GM19099 (cell line): Measurements from ENCODE around the gene IBTK.

Experiments used
- POLR2A ChIP-seq: IDR thresholded peaks from 3 replicates; pipeline ENCODE4 v1.6.1; 2011; ENCODE audit warnings: low read depth; ENCODE audit not compliant: insufficient read length; ENCODE audit errors: extremely low read depth

Gene IBTK

GRCh38 chr6:82248273-82248735, 760 bp upstream of the IBTK start:
- no peak for TF ChIP-seq POLR2A

- no peak for TF ChIP-seq POLR2A
These were observed 591 bp downstream of the IBTK start for GRCh38 chr6:82246802-82247504.

- no peak for TF ChIP-seq POLR2A
These were observed 1.2 kb downstream of the IBTK start for GRCh38 chr6:82246370-82246769.

- no peak for TF ChIP-seq POLR2A
These were observed 2.2 kb downstream of the IBTK start for GRCh38 chr6:82245376-82245775.

- TF ChIP-seq POLR2A, result no peak
These were observed 3.7 kb downstream of the IBTK start for GRCh38 chr6:82243884-82244283.

GRCh38 chr6:82240186-82240585, 7.4 kb downstream of the IBTK start:
- TF ChIP-seq POLR2A, result no peak

GRCh38 chr6:82239597-82239996, 7.9 kb downstream of the IBTK start:
- TF ChIP-seq POLR2A, result no peak

DNA sequence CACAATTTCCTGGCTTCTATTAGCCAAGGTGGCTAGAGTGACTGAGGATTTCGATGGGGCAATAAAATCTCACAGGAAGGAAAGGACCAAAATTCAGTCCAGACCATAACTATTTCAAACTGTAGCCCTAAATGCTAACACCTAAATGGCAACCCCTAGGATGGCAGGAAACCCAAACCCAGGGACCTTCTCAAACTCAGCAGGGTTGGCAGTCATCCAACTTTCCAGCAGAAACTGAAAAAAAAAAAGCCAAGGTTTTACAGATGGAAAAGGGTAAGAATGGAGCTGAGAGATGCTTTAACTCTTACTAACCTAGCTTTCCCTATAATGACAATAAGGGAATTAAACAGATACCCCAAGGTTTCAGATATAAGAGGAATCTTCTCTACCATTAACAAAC, 10.5 kb downstream of the IBTK start:
- TF ChIP-seq POLR2A, result no peak

GRCh38 chr6:82227770-82228169, 19.8 kb downstream of the IBTK start:
- no peak for TF ChIP-seq POLR2A

GRCh38 chr6:82220167-82220566, 27.4 kb downstream of the IBTK start:
- TF ChIP-seq POLR2A, result no peak

- no peak for TF ChIP-seq POLR2A
These were observed 30.4 kb downstream of the IBTK start for GRCh38 chr6:82217018-82217586.

GRCh38 chr6:82216549-82216948, 31.0 kb downstream of the IBTK start:
- no peak for TF ChIP-seq POLR2A

DNA sequence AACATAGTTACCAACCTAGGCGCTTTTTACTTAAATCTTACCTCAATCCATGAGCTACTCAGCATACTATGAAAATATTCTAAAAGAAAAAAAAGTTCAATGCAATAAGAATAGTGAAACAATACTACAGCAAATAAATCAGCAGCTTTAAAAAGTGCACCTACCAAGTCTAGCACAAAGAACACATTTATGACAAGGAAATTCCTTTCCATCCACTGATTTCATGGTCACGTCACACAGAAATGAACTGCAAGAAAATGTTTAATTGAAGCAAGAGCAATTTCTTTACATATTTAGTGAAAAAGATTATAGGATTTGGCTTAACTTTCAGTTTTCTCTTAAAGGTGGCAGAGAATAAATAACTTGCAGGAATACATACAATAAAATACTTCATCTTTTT, 36.2 kb downstream of the IBTK start:
- no peak for TF ChIP-seq POLR2A

DNA sequence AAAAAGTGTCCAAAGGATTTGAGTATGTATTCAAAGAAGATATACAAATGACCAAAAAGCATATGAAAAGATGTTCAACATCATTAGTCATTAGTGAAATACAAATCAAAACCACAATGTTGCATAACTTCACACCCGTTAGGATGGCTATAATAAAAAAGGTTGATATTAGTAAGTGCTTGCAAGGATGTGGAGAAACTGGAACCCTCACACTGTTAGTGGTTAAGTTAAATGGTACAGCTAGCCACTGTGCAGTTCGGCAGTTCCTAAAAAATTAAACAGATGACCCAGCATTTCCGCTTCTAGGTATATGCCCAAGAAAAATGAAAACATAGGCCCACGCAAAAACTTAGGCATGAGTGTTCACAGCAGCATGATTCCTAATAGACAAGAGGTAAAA, 38.6 kb downstream of the IBTK start:
- TF ChIP-seq POLR2A, result no peak

- TF ChIP-seq POLR2A, result no peak
These were observed 41.6 kb downstream of the IBTK start for GRCh38 chr6:82205930-82206392.

- no peak for TF ChIP-seq POLR2A
These were observed 43.5 kb downstream of the IBTK start for GRCh38 chr6:82204020-82204419.

- no peak for TF ChIP-seq POLR2A
These were observed 49.8 kb downstream of the IBTK start for GRCh38 chr6:82197784-82198183.

DNA sequence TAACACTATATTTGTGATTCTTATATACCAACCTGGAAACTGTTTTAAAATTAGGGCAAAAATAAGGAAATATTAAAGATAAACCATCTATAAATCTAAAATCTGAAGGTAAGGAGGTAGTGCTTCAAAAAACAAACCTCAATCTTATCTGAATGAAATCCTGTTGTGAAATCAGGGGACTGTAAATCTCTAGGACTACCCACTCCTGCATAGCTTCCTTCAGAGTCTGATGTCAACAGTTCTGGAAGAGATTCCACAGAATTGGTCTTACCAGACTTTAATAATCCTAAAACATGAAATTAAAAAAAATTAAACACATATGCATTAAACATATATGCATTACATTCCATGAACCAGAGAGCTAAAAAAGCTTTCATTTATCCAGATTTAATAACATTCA, 51.4 kb downstream of the IBTK start:
- TF ChIP-seq POLR2A, result no peak

GRCh38 chr6:82195619-82196018, 51.9 kb downstream of the IBTK start:
- TF ChIP-seq POLR2A, result no peak
